HG02973 (cell line): ENCODE data around the gene SNX9.

Source experiments
- ATAC-seq: cut with Tn5 transposase; IDR thresholded peaks from one replicate; pipeline ENCODE4 v1.9.1; 2021; ENCODE audit warnings: moderate library complexity; ENCODE audit not compliant: unreplicated experiment

SNX9 gene

DNA sequence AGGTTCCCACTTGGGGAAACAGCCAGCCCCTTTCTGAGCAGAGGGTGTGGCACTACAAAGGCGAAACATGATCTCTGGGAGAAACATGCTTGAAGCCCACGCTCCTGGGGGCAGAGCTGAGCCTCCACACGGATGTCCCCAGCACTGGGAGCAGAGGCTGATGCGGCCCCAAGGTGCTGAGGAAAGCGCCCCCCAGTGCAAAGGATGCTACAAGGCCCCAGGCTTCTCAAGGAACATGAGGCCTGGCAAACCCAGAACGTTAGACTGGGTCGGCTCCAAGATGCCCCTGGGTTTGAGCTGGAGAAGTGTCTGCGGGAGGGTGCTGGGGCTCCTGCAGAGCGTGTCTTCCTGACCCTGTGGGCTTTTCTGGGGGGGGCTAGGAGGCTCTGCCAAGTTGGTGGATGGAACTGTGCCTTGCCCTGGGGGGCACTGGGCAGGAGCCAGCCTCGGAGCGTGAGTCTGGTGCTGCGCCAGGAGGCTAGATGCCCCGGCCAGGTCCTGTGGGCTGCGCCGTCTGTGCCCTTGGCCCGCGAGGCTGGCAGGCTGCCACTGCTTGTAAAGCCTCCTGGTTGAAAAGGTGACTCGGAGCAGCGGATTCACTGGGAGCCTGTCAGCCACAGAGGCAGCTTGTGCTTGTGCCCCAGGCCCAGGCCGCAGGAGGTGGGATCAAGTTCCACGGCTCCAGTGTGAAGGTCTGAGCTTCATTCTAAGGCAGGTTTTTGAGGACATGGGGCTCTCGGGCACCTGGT is 166.7 kb downstream of the SNX9 start:
- ATAC-seq: no peak

DNA sequence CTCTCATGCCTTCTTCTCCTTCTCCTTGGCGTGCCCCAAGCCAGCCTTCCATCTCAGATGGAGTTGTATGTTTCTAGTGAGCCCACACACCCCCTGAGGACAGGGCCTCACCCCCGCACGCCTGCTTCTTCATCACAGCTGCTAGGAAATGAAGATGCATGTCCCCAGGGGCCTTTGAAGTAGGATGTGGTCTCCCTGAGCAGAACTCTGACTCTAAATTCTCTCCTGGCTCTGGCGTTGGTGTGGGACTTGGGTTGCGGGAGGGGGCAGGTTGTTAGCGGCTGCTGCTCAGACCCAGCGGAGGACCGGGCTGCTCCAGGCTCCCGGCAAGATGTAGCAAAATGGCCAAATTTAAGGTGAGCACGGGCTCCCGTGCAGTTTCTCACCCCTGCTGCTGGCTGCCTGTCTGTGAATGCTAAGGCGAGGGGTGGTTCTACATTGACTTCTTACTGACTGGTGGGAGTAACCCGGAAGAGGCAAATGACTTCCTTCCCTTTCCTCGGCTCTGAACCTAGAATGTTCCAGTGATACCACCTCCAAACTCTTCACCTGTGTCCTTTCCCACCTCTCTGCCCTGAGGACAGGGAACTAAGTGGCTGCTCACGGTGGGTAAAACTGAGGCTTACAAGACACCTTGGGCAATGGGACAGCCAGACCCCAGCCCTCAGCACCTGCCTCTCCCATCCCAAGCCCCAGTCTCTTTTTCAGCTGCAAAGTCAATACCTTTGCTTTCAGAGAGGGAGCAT is 167.4 kb downstream of the SNX9 start:
- no peak for ATAC-seq

DNA sequence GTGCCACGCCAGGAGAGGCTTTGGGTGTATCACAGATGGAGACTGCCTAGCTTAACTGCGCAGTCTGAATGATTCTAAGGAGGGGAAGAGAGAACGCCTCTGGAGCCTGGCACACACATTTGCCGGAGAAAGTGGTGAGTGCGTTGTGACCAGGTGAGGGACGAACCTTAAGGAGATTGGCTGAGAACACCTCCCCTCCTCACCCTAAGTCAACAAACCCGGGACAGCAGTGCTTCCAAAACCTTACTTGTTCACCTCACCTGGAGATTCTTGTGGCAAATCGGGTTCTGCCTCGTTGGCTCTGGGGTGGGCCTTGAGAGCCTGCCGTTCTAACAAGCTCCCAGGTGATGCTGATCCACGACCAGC is 168.0 kb downstream of the SNX9 start:
- ATAC-seq: no peak

DNA sequence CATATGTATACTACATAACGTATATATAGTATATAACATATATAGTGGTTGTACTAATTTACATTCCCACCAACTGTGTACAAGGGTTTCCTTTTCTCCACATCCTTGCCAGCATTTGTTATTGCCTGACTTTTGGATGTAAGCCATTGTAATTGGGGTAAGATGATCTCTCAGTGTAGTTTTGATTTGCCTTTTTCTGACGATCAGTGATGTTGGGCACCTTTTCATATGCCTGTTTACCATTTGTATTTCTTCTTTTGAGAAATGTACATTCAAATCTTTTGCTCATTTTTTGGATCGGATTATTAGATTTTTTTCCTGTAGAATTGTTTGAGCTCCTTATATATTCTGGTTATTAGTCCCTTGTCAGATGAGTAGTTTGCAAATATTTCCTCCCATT is 170.0 kb downstream of the SNX9 start:
- no peak for ATAC-seq

DNA sequence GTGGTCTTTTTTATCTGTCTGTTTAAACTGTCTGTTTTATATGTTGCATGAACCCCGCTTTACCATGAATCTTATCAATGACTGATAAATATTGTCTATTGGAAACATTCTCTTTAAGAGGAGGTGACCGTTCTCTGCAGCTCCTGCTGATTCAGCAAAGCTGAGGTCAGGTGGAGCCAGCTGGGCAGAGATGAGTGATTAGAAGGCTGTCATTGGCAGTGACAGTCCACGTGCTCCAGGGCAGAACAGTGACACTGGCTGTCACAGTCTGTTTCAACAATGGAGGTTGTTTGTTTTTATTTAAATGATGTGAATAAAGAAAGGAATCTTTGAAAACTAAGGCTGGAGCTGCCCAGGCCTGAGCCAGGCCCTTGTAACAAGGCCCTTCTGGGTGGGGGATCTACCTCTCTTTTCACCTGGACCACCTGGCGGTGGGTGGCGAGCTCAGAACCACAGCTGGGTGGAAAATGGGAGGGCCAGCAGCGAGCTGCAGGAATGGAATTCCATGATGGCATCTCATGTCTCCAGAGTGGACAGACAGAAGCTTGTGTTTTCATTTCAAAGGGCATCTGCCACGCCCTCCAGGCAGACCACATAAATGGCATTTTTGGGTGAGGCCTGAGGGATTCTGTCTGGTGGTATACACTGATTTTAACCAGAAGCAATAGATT is 171.2 kb downstream of the SNX9 start:
- ATAC-seq: no peak
